K562 (cell line): ENCODE measurements around the gene TXN2. TPM values are rescaled to one million over a fixed set of nuclear protein-coding genes. Genes with fewer than 3 reads are reported as not detected.

Source experiments
- ATAC-seq: fragments of 200-7000 bp; cut with Tn5 transposase; 3 replicates; pipeline ENCODE4 v1.9.1; 2020; ENCODE audit warnings: moderate library complexity
- BruUV-seq: library from RNA; stranded (reverse); fragments of 400-500 nt; replicated peaks from 2 replicates; lab custom pipeline; 2021; lab: Mats Ljungman, UMichigan
- CTCF ChIA-PET: fragments of 300-600 bp; formaldehyde crosslinking; extraction: SDS; loops from one replicate; lab custom pipeline; 2021; ENCODE audit warnings: low intra/inter-chr PET ratio; lab: Yijun Ruan, JAX
- POLR2A ChIA-PET: fragments of 300-600, 350-650 bp; sonication (Branson Sonifier 250); formaldehyde crosslinking; extraction: SDS; loops from one replicate; lab custom pipeline; 2021; ENCODE audit warnings: antibody characterized with exemption, inconsistent platforms; lab: Yijun Ruan, JAX
- DNase-seq, 4 experiments: peaks; one replicate each; pipeline versions ENCODE4 v3.0.0 to v3.0.0-alpha.2; 2011 to 2018; ENCODE audit warnings: low spot score in 3 of 4, mixed read lengths in 3 of 4; ENCODE audit errors: extremely low read depth in 1 of 4
- FAIRE-seq: peaks from 2 replicates; lab custom pipeline; 2011; peaks lifted over from hg19 to GRCh38; lab: Jason Lieb, UNC
- H2AFZ ChIP-seq: 2 replicates; pipeline ENCODE4 v1.6.0; 2011; ENCODE audit warnings: low read depth, low read length, control low read depth, inconsistent platforms
- H3K27ac ChIP-seq: fragments of 200-600 bp; 3 replicates; pipeline ENCODE4 v1.8.0; 2011; ENCODE audit warnings: low read depth, mild to moderate bottlenecking, control low read depth, inconsistent platforms, low read length, moderate library complexity, mixed read lengths; ENCODE audit errors: extremely low read depth
- H3K27me3 ChIP-seq, 2 experiments: fragments of 300-600 bp in 1 of 2; 2 replicates in 1 of 2; 3 replicates in 1 of 2; pipeline versions ENCODE4 v1.6.0 to v1.8.0; 2011; ENCODE audit warnings: inconsistent platforms in 2 of 2, low read length in 2 of 2, mild to moderate bottlenecking in 1 of 2, mixed read lengths in 1 of 2, moderate library complexity in 1 of 2; ENCODE audit not compliant: control insufficient read depth in 2 of 2, insufficient read depth in 2 of 2
- H3K36me3 ChIP-seq: fragments of 300-600 bp; 3 replicates; pipeline ENCODE4 v1.8.0; 2011; ENCODE audit warnings: mild to moderate bottlenecking, low read length, inconsistent platforms; ENCODE audit not compliant: control insufficient read depth, insufficient read depth
- H3K4me1 ChIP-seq, 2 experiments: fragments of 200-600 bp in 1 of 2; replicated peaks in 1 of 2; 2 replicates in 1 of 2; 3 replicates in 1 of 2; pipeline versions ENCODE4 v1.5.1 to v1.8.0; 2011; ENCODE audit warnings: inconsistent platforms in 2 of 2, low read length in 2 of 2, mild to moderate bottlenecking in 1 of 2, mixed read lengths in 1 of 2, moderate library complexity in 1 of 2; ENCODE audit not compliant: control insufficient read depth in 2 of 2, insufficient read depth in 2 of 2
- H3K4me2 ChIP-seq: 2 replicates; pipeline ENCODE4 v1.6.1; 2011; ENCODE audit warnings: low read length, control low read depth, inconsistent platforms, mixed read lengths; ENCODE audit not compliant: insufficient read depth
- H3K4me3 ChIP-seq: fragments of 200-600 bp; sonication (generic), shearing (Covaris generic); 2 replicates; pipeline ENCODE4 v1.5.1; 2016; ENCODE audit warnings: control low read depth, inconsistent platforms
- H3K79me2 ChIP-seq: fragments of 200-600 bp; 3 replicates; pipeline ENCODE4 v1.8.0; 2011; ENCODE audit warnings: low read length, inconsistent platforms; ENCODE audit not compliant: control insufficient read depth, insufficient read depth
- H3K9ac ChIP-seq, 2 experiments: 2 replicates each; pipeline versions ENCODE4 v1.6.0 to v1.6.1; 2011; ENCODE audit warnings: low read depth in 2 of 2, low read length in 2 of 2, control low read depth in 1 of 2, inconsistent platforms in 1 of 2, mild to moderate bottlenecking in 1 of 2, mixed read lengths in 1 of 2; ENCODE audit not compliant: insufficient read depth in 1 of 2
- H3K9me1 ChIP-seq: one replicate; pipeline ENCODE4 v1.6.0; 2011; ENCODE audit warnings: inconsistent platforms, mild to moderate bottlenecking, low read length, moderate library complexity; ENCODE audit not compliant: control insufficient read depth, insufficient read depth
- H3K9me3 ChIP-seq: replicated peaks from 2 replicates; pipeline ENCODE4 v1.5.1; 2011; ENCODE audit warnings: low read depth, low read length, inconsistent platforms; ENCODE audit not compliant: control insufficient read depth, insufficient read depth
- H4K20me1 ChIP-seq: replicated peaks from 2 replicates; pipeline ENCODE4 v1.6.1; 2011; ENCODE audit warnings: low read length, inconsistent platforms, mixed read lengths; ENCODE audit not compliant: control insufficient read depth, insufficient read depth
- CSDE1 ChIP-seq, 2 experiments: fragments of 450-650 bp; IDR thresholded peaks; 2 replicates each; pipeline ENCODE4 v1.6.1; 2016; ENCODE audit warnings: mild to moderate bottlenecking in 1 of 2
- DPF2 ChIP-seq: fragments of 450-650 bp; IDR thresholded peaks from 2 replicates; pipeline ENCODE4 v1.6.1; 2016
- EWSR1 ChIP-seq: fragments of 450-650 bp; IDR thresholded peaks from 2 replicates; pipeline ENCODE4 v1.6.1; 2018; ENCODE audit warnings: borderline replicate concordance, mild to moderate bottlenecking, low read depth, moderate library complexity; ENCODE audit not compliant: partially characterized antibody
- FOXK1 ChIP-seq: sonication (generic); formaldehyde crosslinking; IDR thresholded peaks from 2 replicates; pipeline ENCODE4 v1.8.0; 2022; ENCODE audit warnings: missing genetic modification reagents, mild to moderate bottlenecking, borderline replicate concordance
- JUN ChIP-seq, 2 experiments: sonication (generic) in 1 of 2; formaldehyde crosslinking in 1 of 2; IDR thresholded peaks; 2 replicates each; pipeline versions ENCODE4 v1.6.1 to v1.8.0; 2012 to 2022; ENCODE audit warnings: borderline replicate concordance in 2 of 2, mild to moderate bottlenecking in 2 of 2, improper control_type of control experiment in 1 of 2, low read depth in 1 of 2, low read length in 1 of 2, missing genetic modification reagents in 1 of 2
- KDM5B ChIP-seq: fragments of 200-600 bp; sonication (generic); IDR thresholded peaks from 2 replicates; pipeline ENCODE4 v1.6.1; 2012; ENCODE audit warnings: low read depth, mild to moderate bottlenecking, moderate library complexity, low read length, control low read depth, inconsistent platforms; ENCODE audit not compliant: insufficient replicate concordance
- SMAD4 ChIP-seq: fragments of 250-450 bp; sonication (Bioruptor Pico); conservative IDR thresholded peaks from 2 replicates; pipeline ENCODE4 v1.8.0; 2021; ENCODE audit warnings: inconsistent platforms, mild to moderate bottlenecking, moderate library complexity
- SP2 ChIP-seq: IDR thresholded peaks from 2 replicates; pipeline ENCODE4 v1.6.1; 2011; ENCODE audit warnings: mild to moderate bottlenecking, low read depth, low read length, moderate library complexity; ENCODE audit not compliant: poor library complexity, severe bottlenecking; ENCODE audit errors: extremely low read depth
- TOE1 ChIP-seq, 2 experiments: fragments of 450-650 bp in 1 of 2; sonication (generic) in 1 of 2; formaldehyde crosslinking in 1 of 2; IDR thresholded peaks; 2 replicates each; pipeline versions ENCODE4 v1.7.1 to v1.8.0; 2016 to 2022; ENCODE audit warnings: borderline replicate concordance in 2 of 2, mild to moderate bottlenecking in 2 of 2, antibody characterized with exemption in 1 of 2, inconsistent platforms in 1 of 2, low read depth in 1 of 2, missing genetic modification reagents in 1 of 2, moderate library complexity in 1 of 2
- XRCC5 ChIP-seq: fragments of 200-400 bp; formaldehyde crosslinking; IDR thresholded peaks from 2 replicates; pipeline ENCODE4 v1.6.1; 2017; ENCODE audit warnings: low read depth, mild to moderate bottlenecking, low read length
- ZNF384 ChIP-seq: IDR thresholded peaks from 2 replicates; pipeline ENCODE4 v1.6.1; 2012; ENCODE audit warnings: low read depth, low read length, improper control_type of control experiment
- ZNF551 ChIP-seq: fragments of 250-450 bp; sonication (Bioruptor Pico); IDR thresholded peaks from 2 replicates; pipeline ENCODE4 v1.5.0; 2021; ENCODE audit warnings: mild to moderate bottlenecking, moderate library complexity
- WGBS: fragments of 100-300 bp; shearing (Covaris generic); methylation state at CpG from one replicate; pipeline ENCODE4 v1.1.6; 2016; ENCODE audit warnings: low coverage, mixed read lengths; ENCODE audit not compliant: insufficient coverage; ENCODE audit errors: missing lambda C conversion rate; 5-methylcytosine and 5-hydroxymethylcytosine counted together
- in situ Hi-C: fragments of 300-500 bp; cut with MboI; formaldehyde crosslinking; loops from 4 replicates; pipeline ENCODE4 v1.15.0; 2018; ENCODE audit warnings: inconsistent platforms, mixed read lengths
- intact Hi-C: fragments of 100-400 bp; cut with micrococcal nuclease; formaldehyde crosslinking; loops from 2 replicates; pipeline ENCODE4 v1.14.2; 2022
- polyA plus RNA-seq, 8 experiments: library from polyadenylated mRNA; depleted of rRNA in 4 of 8; stranded (reverse) in 5 of 8; unstranded in 3 of 8; fragments of >200 nt; fragmentation: Nextera tagmentation in 2 of 8; fragmentation: Illumina TruSeq in 1 of 8; extraction: Ambion mirVana in 2 of 8; extraction: Trizol in 1 of 8; gene quantifications; 2 replicates each; pipeline versions ENCODE4 v1.2.1 to v1.2.3, GENCODE V29; 2011 to 2014; ENCODE audit warnings: inconsistent platforms in 1 of 8, missing spikeins in 1 of 8
- total RNA-seq, 7 experiments: library from RNA; depleted of rRNA in 6 of 7; stranded (reverse); fragments of >200 nt in 6 of 7; fragmentation: Illumina TruSeq in 2 of 7; extraction: Trizol in 2 of 7; gene quantifications; 2 replicates each; pipeline versions ENCODE4 v1.2.1 to v1.2.3, GENCODE V29; 2011 to 2021; ENCODE audit warnings: low replicate concordance in 1 of 7
- TF ChIP-seq, protein P1 (sequence below): sonication (generic); formaldehyde crosslinking; IDR thresholded peaks from 2 replicates; pipeline ENCODE4 v1.5.0; 2020; ENCODE audit warnings: missing genetic modification reagents
- TF ChIP-seq, protein P2 (sequence below): fragments of 250-450 bp; sonication (Bioruptor Pico); IDR thresholded peaks from 2 replicates; pipeline ENCODE4 v1.5.0; 2022; ENCODE audit warnings: mild to moderate bottlenecking
- TF ChIP-seq, protein P3 (sequence below): fragments of 450-650 bp; formaldehyde crosslinking; IDR thresholded peaks from 2 replicates; pipeline ENCODE4 v1.4.0; 2020; ENCODE audit warnings: mild to moderate bottlenecking, moderate library complexity

The TXN2 gene
- total and polyA plus RNA-seq, 9 of the 15 experiments (the other 6 are each of a cell fraction or from before 2014, with no cell fraction given) = 48.5 to 399 (median 118) TPM

DNA sequence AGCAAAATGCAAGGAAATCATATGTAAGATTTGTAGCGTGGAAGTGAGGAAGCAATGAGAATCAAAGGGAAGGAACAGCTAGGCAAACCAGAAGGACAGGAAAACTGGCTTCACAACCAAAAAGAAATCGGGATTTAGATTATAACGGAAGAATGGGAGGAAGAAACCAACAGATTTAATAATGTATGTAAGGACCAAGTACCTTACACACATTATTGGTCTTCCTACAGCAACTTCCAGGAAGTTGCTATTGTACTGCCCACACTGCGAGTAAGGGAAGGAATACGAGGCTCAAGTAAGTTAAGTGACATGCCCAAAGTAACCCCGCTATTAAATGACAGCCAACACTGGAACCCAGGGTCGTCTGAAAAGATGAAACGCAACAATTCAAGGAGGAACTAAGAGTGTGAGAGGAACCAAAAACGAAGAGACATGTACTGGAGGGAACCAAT lies 473 bp downstream of the TXN2 start (continued):
- TF ChIP-seq TOE1 (IDR thresholded peaks at IDR 0.05; ENCODE audit: borderline replicate concordance) (no peak), TOE1 (CRISPR knock-in tag; IDR thresholded peaks at IDR 0.05; ENCODE audit: borderline replicate concordance, low read depth) (no peak), SP2 (no peak)

DNA sequence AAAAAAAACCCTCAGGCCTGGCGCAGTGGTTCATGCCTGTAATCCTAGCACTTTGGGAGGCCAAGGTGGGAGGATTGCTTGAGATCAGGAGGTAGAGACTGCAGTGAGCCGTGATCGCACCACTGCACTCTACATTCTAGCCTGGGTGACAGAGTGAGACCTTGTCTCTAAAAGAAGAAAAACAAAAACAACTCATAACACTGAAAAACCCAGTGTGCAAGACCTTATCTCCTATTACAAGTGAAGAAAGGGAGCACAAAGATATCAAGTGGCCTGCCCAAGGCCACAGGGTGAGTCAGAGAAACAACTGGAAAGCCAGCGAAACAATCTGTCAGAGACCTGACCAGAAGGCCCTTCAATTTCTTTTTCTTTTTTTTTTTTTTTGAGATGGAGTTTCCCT lies 2.5 kb downstream of the TXN2 start:
- peaks cover 22 to 25% of the 10 kb centered on the region in 2 experiments; a peak in 4 of 5 replicates for H3K4me1 ChIP-seq
- intact Hi-C loops (no loop called here), in situ Hi-C loops (no loop called here)
- FAIRE-seq = peak; percentile 98
- BruUV-seq = no TSS peak
- peaks cover 57% of the 10 kb centered on the region for H3K36me3 ChIP-seq
- peak overlapping the region; percentile 26 to 46; a peak in 2 of 4 replicates for H3K9ac ChIP-seq
- peak overlapping the region; percentile 88 for H3K27ac ChIP-seq
- peaks cover 3% of the 10 kb centered on the region for H3K9me1 ChIP-seq
- H3K4me2 ChIP-seq = peak overlapping the region; percentile 49
- no peaks in the 10 kb centered on the region for H4K20me1 ChIP-seq
- peaks cover 5% of the 10 kb centered on the region for H3K9me3 ChIP-seq
- ATAC-seq = peak; percentile 63
- no peak overlapping the region for H3K4me3 ChIP-seq
- peak; percentile 34 to 86 (median 48) for DNase-seq
- H2AFZ ChIP-seq = no peak overlapping the region
- H3K27me3 ChIP-seq = no peaks in the 10 kb centered on the region
- peaks cover 26% of the 10 kb centered on the region for H3K79me2 ChIP-seq
- 0% methylated on average over 3 of the region's 4 CpGs for WGBS
- POLR2A ChIA-PET = interaction anchor here (1.5 kb wide), 1 partner anchor 10 kb away, joined by 6 read pairs; no protein-coding TSS in a partner anchor
- CTCF ChIA-PET = interaction anchor here (0.6 kb wide), 1 partner anchor 24 kb away, joined by 3 read pairs; no protein-coding TSS in a partner anchor
- TF ChIP-seq, protein P1, sequence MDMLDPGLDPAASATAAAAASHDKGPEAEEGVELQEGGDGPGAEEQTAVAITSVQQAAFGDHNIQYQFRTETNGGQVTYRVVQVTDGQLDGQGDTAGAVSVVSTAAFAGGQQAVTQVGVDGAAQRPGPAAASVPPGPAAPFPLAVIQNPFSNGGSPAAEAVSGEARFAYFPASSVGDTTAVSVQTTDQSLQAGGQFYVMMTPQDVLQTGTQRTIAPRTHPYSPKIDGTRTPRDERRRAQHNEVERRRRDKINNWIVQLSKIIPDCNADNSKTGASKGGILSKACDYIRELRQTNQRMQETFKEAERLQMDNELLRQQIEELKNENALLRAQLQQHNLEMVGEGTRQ (CRISPR knock-in tag) = no peak
- TF ChIP-seq XRCC5 (no peak), SMAD4 (CRISPR knock-in tag) (peak; percentile 57), DPF2 (peak; percentile 92), ZNF551 (CRISPR knock-in tag) (no peak), KDM5B (no peak), CSDE1 (IDR thresholded peaks at IDR 0.05) (no peak), EWSR1 (no peak), FOXK1 (no peak), ZNF384 (peak; percentile 86), JUN (IDR thresholded peaks at IDR 0.05; ENCODE audit: borderline replicate concordance, low read depth, low read length) (peak; percentile 74), JUN (CRISPR knock-in tag; IDR thresholded peaks at IDR 0.05; ENCODE audit: borderline replicate concordance) (no peak)
- TF ChIP-seq, protein P2, sequence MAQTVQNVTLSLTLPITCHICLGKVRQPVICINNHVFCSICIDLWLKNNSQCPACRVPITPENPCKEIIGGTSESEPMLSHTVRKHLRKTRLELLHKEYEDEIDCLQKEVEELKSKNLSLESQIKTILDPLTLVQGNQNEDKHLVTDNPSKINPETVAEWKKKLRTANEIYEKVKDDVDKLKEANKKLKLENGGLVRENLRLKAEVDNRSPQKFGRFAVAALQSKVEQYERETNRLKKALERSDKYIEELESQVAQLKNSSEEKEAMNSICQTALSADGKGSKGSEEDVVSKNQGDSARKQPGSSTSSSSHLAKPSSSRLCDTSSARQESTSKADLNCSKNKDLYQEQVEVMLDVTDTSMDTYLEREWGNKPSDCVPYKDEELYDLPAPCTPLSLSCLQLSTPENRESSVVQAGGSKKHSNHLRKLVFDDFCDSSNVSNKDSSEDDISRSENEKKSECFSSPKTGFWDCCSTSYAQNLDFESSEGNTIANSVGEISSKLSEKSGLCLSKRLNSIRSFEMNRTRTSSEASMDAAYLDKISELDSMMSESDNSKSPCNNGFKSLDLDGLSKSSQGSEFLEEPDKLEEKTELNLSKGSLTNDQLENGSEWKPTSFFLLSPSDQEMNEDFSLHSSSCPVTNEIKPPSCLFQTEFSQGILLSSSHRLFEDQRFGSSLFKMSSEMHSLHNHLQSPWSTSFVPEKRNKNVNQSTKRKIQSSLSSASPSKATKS (CRISPR knock-in tag) = no peak
- TF ChIP-seq, protein P3, sequence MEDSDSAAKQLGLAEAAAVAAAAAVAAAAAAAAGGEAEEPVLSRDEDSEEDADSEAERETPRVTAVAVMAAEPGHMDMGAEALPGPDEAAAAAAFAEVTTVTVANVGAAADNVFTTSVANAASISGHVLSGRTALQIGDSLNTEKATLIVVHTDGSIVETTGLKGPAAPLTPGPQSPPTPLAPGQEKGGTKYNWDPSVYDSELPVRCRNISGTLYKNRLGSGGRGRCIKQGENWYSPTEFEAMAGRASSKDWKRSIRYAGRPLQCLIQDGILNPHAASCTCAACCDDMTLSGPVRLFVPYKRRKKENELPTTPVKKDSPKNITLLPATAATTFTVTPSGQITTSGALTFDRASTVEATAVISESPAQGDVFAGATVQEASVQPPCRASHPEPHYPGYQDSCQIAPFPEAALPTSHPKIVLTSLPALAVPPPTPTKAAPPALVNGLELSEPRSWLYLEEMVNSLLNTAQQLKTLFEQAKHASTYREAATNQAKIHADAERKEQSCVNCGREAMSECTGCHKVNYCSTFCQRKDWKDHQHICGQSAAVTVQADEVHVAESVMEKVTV = no peak
